Measurements from ENCODE around the gene PCAT7.

Gene PCAT7

DNA sequence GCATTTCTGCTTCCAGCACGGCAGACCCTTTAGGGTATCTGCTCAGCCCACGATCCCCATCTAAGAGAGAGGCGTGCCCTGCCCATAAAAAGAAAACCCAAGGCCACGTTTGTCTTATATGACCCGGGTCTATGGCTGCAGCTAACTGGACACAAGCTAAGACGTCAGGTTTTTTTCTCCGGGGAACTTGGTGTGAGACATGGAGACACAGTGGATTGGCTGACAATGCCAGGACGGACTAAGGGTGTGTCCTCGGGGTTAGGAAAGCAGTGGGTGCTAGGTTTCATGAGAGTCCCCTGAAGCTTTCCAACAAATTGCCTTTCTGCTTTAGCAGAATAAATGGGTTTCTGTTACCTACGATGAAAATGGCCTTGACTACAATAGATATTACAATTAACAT lies 45.8 kb downstream of the PCAT7 start:
- ATAC-seq (ENCODE audit: low read depth): no peak
- Histone ChIP-seq H3K4me3 (ENCODE audit: severe bottlenecking) (no peak overlapping the region), H3K9me3 (ENCODE audit: severe bottlenecking) (no peaks in the 10 kb centered on the region), H3K4me1 (ENCODE audit: insufficient read depth, poor library complexity, severe bottlenecking) (no peaks in the 10 kb centered on the region), H3K36me3 (ENCODE audit: low read depth) (no peaks in the 10 kb centered on the region), H3K27ac (ENCODE audit: poor library complexity, severe bottlenecking) (no peak overlapping the region), H3K27me3 (ENCODE audit: insufficient read depth, poor library complexity, severe bottlenecking) (no peaks in the 10 kb centered on the region)
- no peak for DNase-seq (ENCODE audit: low spot score)
- TF ChIP-seq, protein P1, sequence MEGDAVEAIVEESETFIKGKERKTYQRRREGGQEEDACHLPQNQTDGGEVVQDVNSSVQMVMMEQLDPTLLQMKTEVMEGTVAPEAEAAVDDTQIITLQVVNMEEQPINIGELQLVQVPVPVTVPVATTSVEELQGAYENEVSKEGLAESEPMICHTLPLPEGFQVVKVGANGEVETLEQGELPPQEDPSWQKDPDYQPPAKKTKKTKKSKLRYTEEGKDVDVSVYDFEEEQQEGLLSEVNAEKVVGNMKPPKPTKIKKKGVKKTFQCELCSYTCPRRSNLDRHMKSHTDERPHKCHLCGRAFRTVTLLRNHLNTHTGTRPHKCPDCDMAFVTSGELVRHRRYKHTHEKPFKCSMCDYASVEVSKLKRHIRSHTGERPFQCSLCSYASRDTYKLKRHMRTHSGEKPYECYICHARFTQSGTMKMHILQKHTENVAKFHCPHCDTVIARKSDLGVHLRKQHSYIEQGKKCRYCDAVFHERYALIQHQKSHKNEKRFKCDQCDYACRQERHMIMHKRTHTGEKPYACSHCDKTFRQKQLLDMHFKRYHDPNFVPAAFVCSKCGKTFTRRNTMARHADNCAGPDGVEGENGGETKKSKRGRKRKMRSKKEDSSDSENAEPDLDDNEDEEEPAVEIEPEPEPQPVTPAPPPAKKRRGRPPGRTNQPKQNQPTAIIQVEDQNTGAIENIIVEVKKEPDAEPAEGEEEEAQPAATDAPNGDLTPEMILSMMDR (IDR thresholded peaks at IDR 0.05; ENCODE audit: poor library complexity, severe bottlenecking): no peak

DNA sequence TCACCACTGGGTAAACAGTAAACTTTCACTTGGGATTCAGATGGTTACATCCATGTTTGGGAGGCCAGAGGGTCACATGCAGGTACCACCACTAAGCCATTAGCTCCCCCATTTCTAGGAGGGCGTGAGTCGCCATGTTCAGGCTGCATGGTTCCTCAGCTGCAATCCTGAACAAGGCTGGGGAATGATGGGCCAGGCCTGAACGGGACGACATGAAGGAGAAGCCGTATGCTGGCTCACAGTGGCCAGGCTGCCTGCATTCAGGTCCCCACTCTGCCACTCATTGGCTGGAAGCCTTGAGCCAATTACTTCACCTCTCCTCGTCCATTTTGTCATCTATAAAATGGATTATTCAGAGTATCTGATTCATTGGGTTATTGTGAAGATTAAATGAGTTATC lies 47.8 kb downstream of the PCAT7 start:
- DNase-seq (ENCODE audit: low spot score): no peak
- no peak for ATAC-seq (ENCODE audit: low read depth)
- no peaks in the 10 kb centered on the region for H3K9me3 ChIP-seq (ENCODE audit: severe bottlenecking)
- no peak overlapping the region for H3K4me3 ChIP-seq (ENCODE audit: severe bottlenecking)
- H3K27ac ChIP-seq (ENCODE audit: poor library complexity, severe bottlenecking): no peak overlapping the region
- TF ChIP-seq, protein P1 (IDR thresholded peaks at IDR 0.05; ENCODE audit: poor library complexity, severe bottlenecking): no peak
- no peaks in the 10 kb centered on the region for H3K36me3 ChIP-seq (ENCODE audit: low read depth)
- H3K4me1 ChIP-seq (ENCODE audit: insufficient read depth, poor library complexity, severe bottlenecking): no peaks in the 10 kb centered on the region
- H3K27me3 ChIP-seq (ENCODE audit: insufficient read depth, poor library complexity, severe bottlenecking): no peaks in the 10 kb centered on the region

DNA sequence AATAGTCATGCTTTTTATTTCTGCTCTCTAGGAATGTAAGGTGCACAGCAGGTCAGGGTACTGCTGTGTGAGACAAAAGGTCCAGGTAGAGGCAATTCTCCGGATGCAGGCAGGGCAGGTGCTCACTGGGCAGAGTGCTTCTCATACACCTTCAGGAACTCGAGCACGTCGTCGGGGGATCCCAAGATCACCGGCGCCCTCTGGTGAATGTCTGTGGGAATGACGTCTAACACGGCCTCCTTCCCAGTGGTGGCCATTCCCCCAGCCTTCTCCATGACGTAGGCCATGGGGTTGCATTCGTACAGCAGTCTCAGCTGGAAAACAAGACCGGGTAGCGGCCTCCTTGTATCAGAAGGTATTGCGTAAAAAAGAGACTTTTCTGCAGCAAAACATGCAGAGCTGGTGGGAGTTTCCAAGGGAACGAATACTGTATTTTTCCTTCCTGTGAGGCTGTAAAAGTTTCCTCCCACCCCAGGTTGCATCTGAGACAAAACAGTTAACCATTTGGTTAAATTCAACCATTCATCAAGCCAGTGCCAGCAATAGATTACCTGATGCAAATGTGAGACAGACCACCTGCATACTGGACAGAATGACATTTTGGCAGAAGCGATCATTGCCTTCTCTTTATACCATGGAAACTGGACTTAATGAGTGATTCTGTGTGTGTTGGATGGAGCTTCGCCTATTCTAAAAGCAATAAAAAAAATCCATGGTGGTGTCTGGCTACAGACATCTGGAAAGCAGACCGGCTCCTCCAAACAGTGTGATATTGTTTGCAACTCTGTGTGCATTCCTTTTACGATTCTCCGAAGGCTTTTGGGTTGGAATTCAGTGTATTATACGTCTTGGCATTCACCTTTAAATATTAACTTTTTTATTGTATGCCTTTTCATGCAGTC lies 48.6 kb downstream of the PCAT7 start:
- no peak overlapping the region for H3K27ac ChIP-seq (ENCODE audit: poor library complexity, severe bottlenecking)
- H3K4me1 ChIP-seq (ENCODE audit: insufficient read depth, poor library complexity, severe bottlenecking): no peaks in the 10 kb centered on the region
- ATAC-seq (ENCODE audit: low read depth) (peak; percentile 88), DNase-seq (ENCODE audit: low spot score) (no peak)
- H3K27me3 ChIP-seq (ENCODE audit: insufficient read depth, poor library complexity, severe bottlenecking): no peaks in the 10 kb centered on the region
- H3K4me3 ChIP-seq (ENCODE audit: severe bottlenecking): no peak overlapping the region
- TF ChIP-seq, protein P1 (IDR thresholded peaks at IDR 0.05; ENCODE audit: poor library complexity, severe bottlenecking): peak; percentile 83
- no peaks in the 10 kb centered on the region for H3K9me3 ChIP-seq (ENCODE audit: severe bottlenecking)
- no peaks in the 10 kb centered on the region for H3K36me3 ChIP-seq (ENCODE audit: low read depth)

DNA sequence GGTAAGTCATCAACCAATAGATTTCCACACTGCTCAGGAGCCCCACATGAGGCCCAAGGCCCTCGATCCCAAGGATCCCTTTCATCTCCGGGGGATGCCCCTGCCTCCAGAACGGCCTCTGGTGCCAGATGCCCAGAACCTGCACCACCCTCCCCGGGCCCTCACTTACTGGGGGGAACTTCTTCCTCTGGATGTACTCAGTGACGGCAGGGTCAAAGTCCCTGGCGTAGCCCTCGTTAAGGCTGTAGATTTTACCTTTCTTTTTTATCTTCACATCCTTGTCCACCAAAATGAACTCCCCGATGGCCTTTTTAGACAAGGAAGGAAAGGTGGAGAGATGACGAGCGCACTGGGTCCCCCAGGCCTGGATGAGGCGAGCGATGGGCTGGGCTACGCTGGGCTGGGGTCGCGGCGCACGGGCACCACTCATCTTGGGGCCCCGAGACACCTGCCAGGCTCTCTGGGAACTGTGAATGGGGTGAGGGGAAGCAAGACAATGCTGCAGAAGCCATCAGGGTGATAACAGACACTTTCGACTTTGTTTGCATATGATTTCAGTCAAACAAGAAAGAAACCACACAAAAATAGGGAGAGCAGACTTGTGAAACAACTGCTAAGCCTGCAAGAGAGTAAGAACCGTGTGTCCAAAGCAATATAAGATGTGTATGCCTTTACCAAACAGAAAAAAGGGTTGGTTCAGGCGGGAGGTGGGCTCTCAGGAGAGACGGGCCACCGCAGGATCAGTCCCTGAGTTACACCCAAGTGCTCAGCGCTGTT lies 52.0 kb downstream of the PCAT7 start:
- Histone ChIP-seq H3K4me3 (ENCODE audit: severe bottlenecking) (no peak overlapping the region), H3K9me3 (ENCODE audit: severe bottlenecking) (no peaks in the 10 kb centered on the region), H3K4me1 (ENCODE audit: insufficient read depth, poor library complexity, severe bottlenecking) (no peaks in the 10 kb centered on the region), H3K36me3 (ENCODE audit: low read depth) (no peaks in the 10 kb centered on the region), H3K27ac (ENCODE audit: poor library complexity, severe bottlenecking) (no peak overlapping the region), H3K27me3 (ENCODE audit: insufficient read depth, poor library complexity, severe bottlenecking) (no peaks in the 10 kb centered on the region)
- DNase-seq (ENCODE audit: low spot score) (no peak), ATAC-seq (ENCODE audit: low read depth) (no peak)
- TF ChIP-seq, protein P1 (IDR thresholded peaks at IDR 0.05; ENCODE audit: poor library complexity, severe bottlenecking): no peak

Measured in RWPE2 (cell line).